H1 (cell line): ENCODE data around the gene GPR179. TPM values are rescaled to one million over a fixed set of nuclear protein-coding genes. Genes with fewer than 3 reads are reported as not detected.
"Not testable (repeated sequence)": the region's sequence is repeated elsewhere in the genome, so short reads cannot be mapped to it uniquely, and the experiment has no call there.

Experiments used
- CTCF ChIA-PET: fragments of 300-600 bp; sonication (Branson Sonifier 250); formaldehyde crosslinking; loops from one replicate; lab custom pipeline; 2021; ENCODE audit not compliant: partially characterized antibody; lab: Charles Lee
- POLR2A ChIA-PET: fragments of 300-600 bp; sonication (Branson Sonifier 250); formaldehyde crosslinking; loops from one replicate; lab custom pipeline; 2021; ENCODE audit warnings: inconsistent platforms; ENCODE audit not compliant: partially characterized antibody; lab: Charles Lee
- DNase-seq, 2 experiments: peaks; one replicate each; pipeline versions ENCODE4 v3.0.0 to v3.0.0-alpha.2; 2010 to 2022; ENCODE audit warnings: low spot score in 2 of 2, low read depth in 1 of 2, mixed read lengths in 1 of 2
- FAIRE-seq: peaks from 2 replicates; lab custom pipeline; 2011; peaks lifted over from hg19 to GRCh38; lab: Jason Lieb, UNC
- H2AFZ ChIP-seq: 2 replicates; pipeline ENCODE4 v1.8.1; 2012; ENCODE audit warnings: low read length, inconsistent platforms
- H2AK5ac ChIP-seq: 2 replicates; pipeline ENCODE4 v1.6.1; 2013; ENCODE audit warnings: low read depth, low read length
- H2BK120ac ChIP-seq: replicated peaks from 2 replicates; pipeline ENCODE3; 2013; ENCODE audit warnings: low read depth, low read length, inconsistent platforms
- H2BK12ac ChIP-seq: 2 replicates; pipeline ENCODE4 v1.6.1; 2013; ENCODE audit warnings: low read depth, low read length
- H2BK15ac ChIP-seq: 2 replicates; pipeline ENCODE4 v1.6.1; 2013; ENCODE audit warnings: low read length
- H2BK20ac ChIP-seq: 2 replicates; pipeline ENCODE4 v1.6.1; 2013; ENCODE audit warnings: low read length
- H2BK5ac ChIP-seq: 2 replicates; pipeline ENCODE4 v1.6.1; 2013; ENCODE audit warnings: low read depth, low read length
- H3K14ac ChIP-seq: 2 replicates; pipeline ENCODE4 v1.6.1; 2013; ENCODE audit warnings: inconsistent platforms; ENCODE audit not compliant: insufficient read length
- H3K18ac ChIP-seq: 2 replicates; pipeline ENCODE4 v1.6.1; 2013; ENCODE audit warnings: low read length; ENCODE audit errors: extremely low read depth
- H3K23ac ChIP-seq: 2 replicates; pipeline ENCODE4 v1.6.1; 2013; ENCODE audit warnings: inconsistent platforms; ENCODE audit not compliant: insufficient read length
- H3K23me2 ChIP-seq: 2 replicates; pipeline ENCODE4 v1.6.1; 2013; ENCODE audit warnings: low read depth, low read length
- H3K27ac ChIP-seq: 2 replicates; pipeline ENCODE4 v1.6.1; 2011; ENCODE audit warnings: low read depth, low read length, inconsistent platforms
- H3K27me3 ChIP-seq, 4 experiments: replicated peaks in 1 of 4; 1 replicate in 1 of 4; 2 replicates in 3 of 4; pipeline versions ENCODE4 v1.6.1 to v1.8.1; 2011 to 2013; ENCODE audit warnings: low read length in 3 of 4, mild to moderate bottlenecking in 3 of 4, inconsistent platforms in 2 of 4, mixed read lengths in 2 of 4, moderate library complexity in 1 of 4; ENCODE audit not compliant: control insufficient read depth in 3 of 4, insufficient read depth in 3 of 4; ENCODE audit errors: extremely low read depth in 1 of 4
- H3K36me3 ChIP-seq, 4 experiments: 2 replicates each; pipeline versions ENCODE4 v1.6.1 to v1.8.1; 2011 to 2013; ENCODE audit warnings: mild to moderate bottlenecking in 4 of 4, low read length in 3 of 4, moderate library complexity in 2 of 4, control low read depth in 1 of 4, inconsistent platforms in 1 of 4; ENCODE audit not compliant: insufficient read depth in 4 of 4, control insufficient read depth in 2 of 4
- H3K4ac ChIP-seq: replicated peaks from 2 replicates; pipeline ENCODE3; 2013; ENCODE audit warnings: low read length, low read depth, mixed read lengths, inconsistent platforms; ENCODE audit not compliant: insufficient read length
- H3K4me1 ChIP-seq, 4 experiments: replicated peaks in 1 of 4; 1 replicate in 1 of 4; 2 replicates in 3 of 4; pipeline versions ENCODE4 v1.6.1 to v1.8.1; 2011 to 2013; ENCODE audit warnings: low read length in 3 of 4, inconsistent platforms in 2 of 4, mixed read lengths in 1 of 4; ENCODE audit not compliant: insufficient read depth in 4 of 4, control insufficient read depth in 3 of 4
- H3K4me2 ChIP-seq, 2 experiments: 2 replicates each; pipeline versions ENCODE4 v1.6.1 to v1.8.1; 2011 to 2013; ENCODE audit warnings: low read depth in 2 of 2, low read length in 2 of 2, control low read depth in 1 of 2, inconsistent platforms in 1 of 2, mild to moderate bottlenecking in 1 of 2; ENCODE audit not compliant: insufficient read depth in 1 of 2
- H3K4me3 ChIP-seq, 4 experiments: fragments of 200-600, 300-600 bp in 1 of 4; sonication (generic), shearing (Covaris generic), sonication (Bioruptor Twin) in 1 of 4; 2 replicates each; pipeline versions ENCODE4 v1.5.1 to v1.8.1; 2011 to 2016; ENCODE audit warnings: low read length in 4 of 4, low read depth in 3 of 4, control low read depth in 2 of 4, inconsistent platforms in 2 of 4, mild to moderate bottlenecking in 2 of 4, mixed read lengths in 1 of 4, moderate library complexity in 1 of 4; ENCODE audit not compliant: insufficient read depth in 2 of 4; ENCODE audit errors: extremely low read depth in 1 of 4
- H3K56ac ChIP-seq: replicated peaks from 2 replicates; pipeline ENCODE3; 2013; ENCODE audit warnings: low read depth, mild to moderate bottlenecking, mixed read lengths, low read length, inconsistent platforms; ENCODE audit not compliant: insufficient read length
- H3K79me1 ChIP-seq: 2 replicates; pipeline ENCODE4 v1.6.1; 2013; ENCODE audit warnings: low read depth, low read length, control low read depth
- H3K79me2 ChIP-seq, 2 experiments: 2 replicates each; pipeline versions ENCODE4 v1.6.1 to v1.8.1; 2012 to 2013; ENCODE audit warnings: low read length in 2 of 2, mild to moderate bottlenecking in 2 of 2, inconsistent platforms in 1 of 2; ENCODE audit not compliant: insufficient read depth in 2 of 2, control insufficient read depth in 1 of 2
- H3K9ac ChIP-seq, 4 experiments: replicated peaks in 1 of 4; 1 replicate in 1 of 4; 2 replicates in 3 of 4; pipeline versions ENCODE4 v1.6.1 to v1.8.1; 2011 to 2013; ENCODE audit warnings: low read depth in 3 of 4, low read length in 3 of 4, control low read depth in 2 of 4, mild to moderate bottlenecking in 2 of 4, moderate library complexity in 2 of 4, inconsistent platforms in 1 of 4; ENCODE audit errors: extremely low read depth in 1 of 4
- H3K9me3 ChIP-seq, 2 experiments: 2 replicates each; pipeline versions ENCODE4 v1.6.1 to v1.8.1; 2012 to 2013; ENCODE audit warnings: mild to moderate bottlenecking in 2 of 2, moderate library complexity in 2 of 2, control low read depth in 1 of 2, inconsistent platforms in 1 of 2, low read depth in 1 of 2, low read length in 1 of 2, mixed read lengths in 1 of 2; ENCODE audit not compliant: insufficient read depth in 2 of 2
- H4K20me1 ChIP-seq, 2 experiments: replicated peaks in 1 of 2; 2 replicates each; pipeline versions ENCODE3 to v1.8.1; 2011 to 2013; ENCODE audit warnings: inconsistent platforms in 2 of 2, low read length in 2 of 2, mild to moderate bottlenecking in 1 of 2; ENCODE audit not compliant: insufficient read depth in 2 of 2, control insufficient read depth in 1 of 2
- H4K5ac ChIP-seq: 2 replicates; pipeline ENCODE4 v1.6.1; 2013; ENCODE audit warnings: low read length, low read depth, mixed read lengths, inconsistent platforms; ENCODE audit not compliant: insufficient read length
- H4K8ac ChIP-seq: 2 replicates; pipeline ENCODE4 v1.8.0; 2013; ENCODE audit warnings: mild to moderate bottlenecking, moderate library complexity, low read length, inconsistent platforms; ENCODE audit not compliant: insufficient read depth; ENCODE audit errors: extremely low read depth
- H4K91ac ChIP-seq: replicated peaks from 2 replicates; pipeline ENCODE3; 2013; ENCODE audit warnings: low read length, mixed read lengths, inconsistent platforms; ENCODE audit not compliant: insufficient read length
- CTCF ChIP-seq, 3 experiments: IDR thresholded peaks; 1 replicate in 2 of 3; 2 replicates in 1 of 3; pipeline versions ENCODE4 v1.5.1 to v1.6.1; 2011; ENCODE audit warnings: low read length in 3 of 3, mild to moderate bottlenecking in 3 of 3, inconsistent platforms in 2 of 3, low read depth in 1 of 3, moderate library complexity in 1 of 3; ENCODE audit not compliant: insufficient read depth in 1 of 3; ENCODE audit errors: control extremely low read depth in 1 of 3
- RAD21 ChIP-seq, 2 experiments: IDR thresholded peaks in 1 of 2; conservative IDR thresholded peaks in 1 of 2; 2 replicates each; pipeline ENCODE4 v1.6.1; 2011; ENCODE audit warnings: low read depth in 2 of 2, low read length in 2 of 2, improper control_type of control experiment in 1 of 2, inconsistent platforms in 1 of 2, mild to moderate bottlenecking in 1 of 2, moderate library complexity in 1 of 2
- WGBS, 2 experiments: shearing (Covaris generic) in 1 of 2; methylation state at CpG; one replicate each; pipeline versions ENCODE4 v1.1.6 to v1.1.7; 2013 to 2015; ENCODE audit warnings: low lambda C conversion rate in 2 of 2, mixed read lengths in 2 of 2, inconsistent platforms in 1 of 2, low coverage in 1 of 2, missing lambda C conversion rate in 1 of 2; ENCODE audit not compliant: insufficient replicate concordance in 2 of 2, insufficient coverage in 1 of 2, insufficient read length in 1 of 2; ENCODE audit errors: extremely low coverage in 1 of 2, missing lambda C conversion rate in 1 of 2; 5-methylcytosine and 5-hydroxymethylcytosine counted together
- polyA plus RNA-seq, 7 experiments: library from polyadenylated mRNA; depleted of rRNA in 3 of 7; stranded (reverse) in 5 of 7; unstranded in 2 of 7; fragments of >200 nt in 5 of 7; fragments of 200-250 nt in 2 of 7; gene quantifications; 1 replicate in 5 of 7; 2 replicates in 1 of 7; 4 replicates in 1 of 7; pipeline versions ENCODE4 v1.2.1 to v1.2.3, GENCODE V29; 2011 to 2013; ENCODE audit warnings: missing spikeins in 2 of 7, mixed read lengths in 2 of 7
- total RNA-seq: library from RNA; stranded (reverse); fragmentation: NEBNext Ultra II Directional; extraction: Animal tissue kit (Norgen Biotek cat#: 25700); gene quantifications from 2 replicates; pipeline ENCODE4 v1.2.1, GENCODE V29; 2021

GPR179 gene
- total and polyA plus RNA-seq, 2 of the 8 experiments (the other 6 are each of a cell fraction or from before 2014, with no cell fraction given) = 0.02 to 0.07 TPM

GRCh38 chr17:38288217-38288827 lies 55.4 kb downstream of the GPR179 start:
- POLR2A ChIA-PET, DNase-seq: not testable (repeated sequence)
- WGBS, 2 experiments = 59% methylated on average over 9 of the region's 12 CpGs; no CpG with 5 or more reads in 1 of the 2 experiments

More at GRCh38 chr17:38288217-38288827, 55.4 kb downstream of the GPR179 start:
- H4K5ac ChIP-seq, H3K4me3 ChIP-seq, H3K18ac ChIP-seq, H4K8ac ChIP-seq, H3K23ac ChIP-seq, H4K20me1 ChIP-seq, H2BK5ac ChIP-seq, H3K36me3 ChIP-seq, H2BK20ac ChIP-seq, H3K4ac ChIP-seq, H2BK12ac ChIP-seq, H3K14ac ChIP-seq, FAIRE-seq, H3K9me3 ChIP-seq, H3K27me3 ChIP-seq, H4K91ac ChIP-seq, H3K79me2 ChIP-seq, H3K27ac ChIP-seq, H2BK120ac ChIP-seq, H3K56ac ChIP-seq, H2AK5ac ChIP-seq, H3K4me2 ChIP-seq, H3K79me1 ChIP-seq, H3K9ac ChIP-seq, H2BK15ac ChIP-seq, H2AFZ ChIP-seq, H3K4me1 ChIP-seq, H3K23me2 ChIP-seq: not testable (repeated sequence)
- CTCF ChIA-PET = interaction anchor here (0.6 to 1.4 kb wide), 2 partner anchors 54 to 91 kb away, joined by 3 to 4 read pairs; no protein-coding TSS in a partner anchor
- peak in 2 of 3 experiments; percentile 10 to 27; a peak in 2 of 4 replicates for TF ChIP-seq CTCF (IDR thresholded peaks at IDR 0.05; ENCODE audit: control extremely low read depth in 1 of 3, insufficient read depth in 1 of 3, low read depth in 1 of 3, low read length in 3 of 3)
- peak; percentile 39 to 43; a peak in 3 of 4 replicates for TF ChIP-seq RAD21 (IDR thresholded peaks at IDR 0.05 in 1 of 2, conservative IDR thresholded peaks at IDR 0.05 in 1 of 2; ENCODE audit: low read depth in 2 of 2, low read length in 2 of 2)
